Skeletal muscle tissue (tissue), 4 donors: ENCODE data around the gene MDFIC. TPM values are rescaled to one million over a fixed set of nuclear protein-coding genes. Genes with fewer than 3 reads are reported as not detected.

Source experiments
- H3K27ac ChIP-seq: one replicate; pipeline ENCODE4 v1.7.0; 2013; ENCODE audit warnings: mild to moderate bottlenecking, low read depth, low read length, inconsistent platforms
- H3K27me3 ChIP-seq, 3 donors: one replicate each; pipeline ENCODE4 v1.7.0; 2013; ENCODE audit warnings: low read length in 3 of 3; ENCODE audit not compliant: control insufficient read depth in 3 of 3, insufficient read depth in 3 of 3
- H3K36me3 ChIP-seq, 3 donors: one replicate each; pipeline ENCODE4 v1.7.0; 2013; ENCODE audit warnings: low read length in 3 of 3; ENCODE audit not compliant: control insufficient read depth in 3 of 3, insufficient read depth in 3 of 3
- H3K4me1 ChIP-seq, 3 donors: one replicate each; pipeline ENCODE4 v1.7.0; 2013; ENCODE audit warnings: low read length in 3 of 3, mild to moderate bottlenecking in 3 of 3; ENCODE audit not compliant: control insufficient read depth in 3 of 3, insufficient read depth in 3 of 3
- H3K4me3 ChIP-seq, 3 donors: one replicate each; pipeline ENCODE4 v1.7.0; 2013; ENCODE audit warnings: low read length in 3 of 3
- H3K9ac ChIP-seq, 3 donors: one replicate each; pipeline ENCODE4 v1.7.0; 2013; ENCODE audit warnings: low read length in 3 of 3, mild to moderate bottlenecking in 3 of 3, moderate library complexity in 2 of 3, low read depth in 1 of 3
- H3K9me3 ChIP-seq, 3 donors: one replicate each; pipeline ENCODE4 v1.7.0; 2013; ENCODE audit warnings: low read length in 3 of 3; ENCODE audit not compliant: control insufficient read depth in 3 of 3
- total RNA-seq: library from RNA; depleted of rRNA; stranded (reverse); fragments of >200 nt; gene quantifications from one replicate; pipeline ENCODE4 v1.2.3, GENCODE V29; 2014
- donor health status: Osteomylitis.

MDFIC gene
- total RNA-seq, 1 donor from 2014 or later: 20.9 TPM

- Histone ChIP-seq H3K27me3 (no peaks in the 10 kb centered on the region), H3K27ac (no peak overlapping the region), H3K9me3 (no peaks in the 10 kb centered on the region), H3K4me1 (no peaks in the 10 kb centered on the region), H3K36me3 (no peaks in the 10 kb centered on the region), H3K9ac (no peak overlapping the region), H3K4me3 (no peak overlapping the region)
These were observed 146.3 kb downstream of the MDFIC start for GRCh38 chr7:115068220-115068619.
